ENCODE measurements around the gene PPAT. TPM values are rescaled to one million over a fixed set of nuclear protein-coding genes. Genes with fewer than 3 reads are reported as not detected.
"Not testable (repeated sequence)": the region's sequence is repeated elsewhere in the genome, so short reads cannot be mapped to it uniquely, and the experiment has no call there.

Gene PPAT
- total and polyA plus RNA-seq, 4 donors: 0.50 to 4.8 (median 3.0) TPM

DNA sequence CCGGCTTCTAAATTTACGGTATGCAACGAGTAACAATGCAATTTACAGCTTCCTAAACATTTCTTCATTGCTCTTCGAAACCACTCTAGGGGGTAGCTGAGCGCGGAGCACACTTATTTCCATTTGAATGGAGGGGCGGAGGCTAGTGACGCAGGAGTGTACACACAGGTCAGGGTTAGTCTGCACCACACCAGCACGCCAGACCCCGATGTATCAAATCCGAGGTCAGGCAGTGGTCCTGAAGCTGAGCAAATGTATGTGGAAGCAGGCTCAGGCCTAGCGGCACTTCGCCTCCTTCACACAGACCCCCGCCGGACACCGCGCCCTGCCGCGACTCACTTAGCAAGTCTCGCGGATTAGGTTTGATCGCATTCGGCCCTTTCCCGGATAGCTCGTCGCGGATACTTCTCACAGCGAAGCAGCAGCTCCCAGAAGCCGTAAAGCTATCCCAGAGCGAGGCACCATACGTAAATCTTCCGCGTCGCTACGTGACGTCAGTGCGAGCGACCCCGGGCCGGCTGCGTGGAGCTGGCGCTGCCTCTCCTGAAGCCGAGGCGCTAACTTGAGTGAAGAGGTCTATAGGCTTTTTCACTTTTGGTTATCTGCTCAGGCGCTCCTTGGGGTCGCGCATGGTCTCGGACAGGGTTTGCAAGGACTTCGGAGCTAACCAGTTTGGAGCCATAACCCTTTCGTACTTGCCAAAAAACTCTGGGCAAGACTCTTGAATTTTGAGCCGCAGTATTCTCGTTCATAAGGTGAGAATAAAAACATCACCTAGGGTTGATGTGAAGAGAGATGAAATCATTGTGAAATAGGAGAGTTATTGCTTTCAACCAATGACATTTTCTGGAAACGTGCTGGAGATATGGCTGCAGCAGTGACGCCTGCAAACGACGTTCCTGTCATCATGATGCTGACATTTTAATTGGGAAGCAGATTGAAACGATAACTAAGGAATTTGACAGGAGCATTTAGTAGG is 48.1 kb downstream of the PPAT start, which contains the start of gene AASDH:
Gene AASDH (minus strand): TSS at position 469 of the 979 bp plus-strand sequence. CDS start 3,192 bp downstream, outside the sequence.
- H3K9me3 ChIP-seq (ENCODE audit: control insufficient read depth, low read length): no peaks in the 10 kb centered on the region
- peak; percentile 99 for ATAC-seq (ENCODE audit: low FRiP score)
- H3K4me1 ChIP-seq (ENCODE audit: control insufficient read depth in 1 of 2, insufficient read depth in 2 of 2, low read length in 2 of 2): no peaks in the 10 kb centered on the region
- peak within 1 kb of the TSS; percentile 58 to 81 for H3K4me3 ChIP-seq (ENCODE audit: low read length in 2 of 2)
- H3K36me3 ChIP-seq (ENCODE audit: control insufficient read depth in 1 of 2, insufficient read depth in 2 of 2, low read length in 1 of 2): no peaks in the 10 kb centered on the region
- WGBS, 2 donors: 0% methylated on average over 57 of the region's 57 CpGs
- H3K27me3 ChIP-seq (ENCODE audit: control insufficient read depth in 1 of 2, insufficient read depth in 2 of 2, low read length in 1 of 2): no peaks in the 10 kb centered on the region
- peak within 1 kb of the TSS; percentile 91 to 94 for H3K27ac ChIP-seq (ENCODE audit: low read depth in 1 of 2, low read length in 2 of 2)
- intact Hi-C loops (cut with DNase I): loop anchor here in 1 of 2 donors (2.0 kb wide), 1 partner anchor 47 kb away; the partner anchor contains the start of gene PPAT
- DNase-seq: peak; percentile 95 to 97

- no peak for ATAC-seq (ENCODE audit: low FRiP score)
These were observed 49.3 kb downstream of the PPAT start for GRCh38 chr4:56386091-56386490.

GRCh38 chr4:56375458-56375857 is 60.0 kb downstream of the PPAT start:
- H3K36me3 ChIP-seq (ENCODE audit: control insufficient read depth in 1 of 2, insufficient read depth in 2 of 2, low read length in 1 of 2): peaks cover 0 to under 1% of the 10 kb centered on the region in 2 donors
- no peak overlapping the region for H3K4me3 ChIP-seq (ENCODE audit: low read length in 2 of 2)
- H3K27me3 ChIP-seq (ENCODE audit: control insufficient read depth in 1 of 2, insufficient read depth in 2 of 2, low read length in 1 of 2): no peaks in the 10 kb centered on the region
- 80 to 85% methylated on average over 2 of the region's 2 CpGs for WGBS, 2 donors
- H3K4me1 ChIP-seq (ENCODE audit: control insufficient read depth in 1 of 2, insufficient read depth in 2 of 2, low read length in 2 of 2): no peaks in the 10 kb centered on the region
- H3K27ac ChIP-seq (ENCODE audit: low read depth in 1 of 2, low read length in 2 of 2): no peak overlapping the region
- H3K9me3 ChIP-seq (ENCODE audit: control insufficient read depth, low read length): no peaks in the 10 kb centered on the region
- DNase-seq (no peak), ATAC-seq (ENCODE audit: low FRiP score) (no peak)
- intact Hi-C loops (cut with DNase I): no loop called here

More at GRCh38 chr4:56386091-56386490, 49.3 kb downstream of the PPAT start:
- intact Hi-C loops (cut with DNase I): loop anchor here in 1 of 2 donors (2.0 kb wide), 1 partner anchor 49 kb away; the partner anchor contains the start of gene PPAT
- 95 to 96% methylated on average over 4 of the region's 4 CpGs for WGBS, 2 donors
- Histone ChIP-seq H3K36me3 (ENCODE audit: control insufficient read depth in 1 of 2, insufficient read depth in 2 of 2, low read length in 1 of 2) (no peaks in the 10 kb centered on the region), H3K27me3 (ENCODE audit: control insufficient read depth in 1 of 2, insufficient read depth in 2 of 2, low read length in 1 of 2) (no peaks in the 10 kb centered on the region), H3K4me1 (ENCODE audit: control insufficient read depth in 1 of 2, insufficient read depth in 2 of 2, low read length in 2 of 2) (no peaks in the 10 kb centered on the region), H3K9me3 (ENCODE audit: control insufficient read depth, low read length) (no peaks in the 10 kb centered on the region), H3K27ac (ENCODE audit: low read depth in 1 of 2, low read length in 2 of 2) (no peak overlapping the region), H3K4me3 (ENCODE audit: low read length in 2 of 2) (no peak overlapping the region)
- no peak for DNase-seq

DNA sequence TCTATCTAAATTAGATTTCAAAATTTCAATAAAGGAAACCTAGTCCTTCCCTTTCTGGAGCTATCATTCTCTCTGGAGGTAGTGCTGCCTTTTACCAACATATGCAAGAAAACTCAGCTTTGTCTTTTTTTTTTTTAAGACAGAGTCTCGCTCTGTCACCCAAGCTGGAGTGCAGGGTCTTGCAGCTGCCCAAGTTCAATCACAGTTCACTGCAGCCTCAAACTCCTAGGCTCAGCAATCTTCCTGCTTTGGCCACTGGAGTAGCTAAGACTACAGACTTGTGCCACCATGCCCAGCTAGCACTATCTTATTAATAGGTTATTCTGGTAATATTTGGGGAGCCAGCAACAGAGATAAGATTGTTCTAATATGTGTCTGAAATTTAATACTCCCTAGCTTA is 60.5 kb downstream of the PPAT start:
- ATAC-seq (ENCODE audit: low FRiP score) (no peak), DNase-seq (no peak)
- Histone ChIP-seq H3K36me3 (ENCODE audit: control insufficient read depth in 1 of 2, insufficient read depth in 2 of 2, low read length in 1 of 2) (peaks cover 0 to 5% of the 10 kb centered on the region in 2 donors), H3K27me3 (ENCODE audit: control insufficient read depth in 1 of 2, insufficient read depth in 2 of 2, low read length in 1 of 2) (no peaks in the 10 kb centered on the region), H3K4me1 (ENCODE audit: control insufficient read depth in 1 of 2, insufficient read depth in 2 of 2, low read length in 2 of 2) (no peaks in the 10 kb centered on the region), H3K4me3 (ENCODE audit: low read length in 2 of 2) (no peak overlapping the region), H3K9me3 (ENCODE audit: control insufficient read depth, low read length) (no peaks in the 10 kb centered on the region), H3K27ac (ENCODE audit: low read depth in 1 of 2, low read length in 2 of 2) (no peak overlapping the region)
- intact Hi-C loops (cut with DNase I): no loop called here
- 74 to 87% methylated on average over 1 of the region's 1 CpG for WGBS, 2 donors

GRCh38 chr4:56372774-56373173 is 62.6 kb downstream of the PPAT start:
- no peak overlapping the region for H3K27ac ChIP-seq (ENCODE audit: low read depth in 1 of 2, low read length in 2 of 2)
- ATAC-seq (ENCODE audit: low FRiP score) (no peak), DNase-seq (no peak)
- 0 to 50% methylated on average over 1 of the region's 1 CpG for WGBS, 2 donors
- no peaks in the 10 kb centered on the region for H3K9me3 ChIP-seq (ENCODE audit: control insufficient read depth, low read length)
- intact Hi-C loops (cut with DNase I): no loop called here
- H3K36me3 ChIP-seq (ENCODE audit: control insufficient read depth in 1 of 2, insufficient read depth in 2 of 2, low read length in 1 of 2): peaks cover 0 to 5% of the 10 kb centered on the region in 2 donors
- no peak overlapping the region for H3K4me3 ChIP-seq (ENCODE audit: low read length in 2 of 2)
- H3K4me1 ChIP-seq (ENCODE audit: control insufficient read depth in 1 of 2, insufficient read depth in 2 of 2, low read length in 2 of 2): no peaks in the 10 kb centered on the region
- no peaks in the 10 kb centered on the region for H3K27me3 ChIP-seq (ENCODE audit: control insufficient read depth in 1 of 2, insufficient read depth in 2 of 2, low read length in 1 of 2)

- no peak for DNase-seq
- no peak for ATAC-seq (ENCODE audit: low FRiP score)
- Histone ChIP-seq H3K36me3 (ENCODE audit: control insufficient read depth in 1 of 2, insufficient read depth in 2 of 2, low read length in 1 of 2) (peaks cover 0 to 5% of the 10 kb centered on the region in 2 donors), H3K4me1 (ENCODE audit: control insufficient read depth in 1 of 2, insufficient read depth in 2 of 2, low read length in 2 of 2) (no peaks in the 10 kb centered on the region), H3K9me3 (ENCODE audit: control insufficient read depth, low read length) (no peaks in the 10 kb centered on the region), H3K27ac (ENCODE audit: low read depth in 1 of 2, low read length in 2 of 2) (no peak overlapping the region), H3K27me3 (ENCODE audit: control insufficient read depth in 1 of 2, insufficient read depth in 2 of 2, low read length in 1 of 2) (no peaks in the 10 kb centered on the region), H3K4me3 (ENCODE audit: low read length in 2 of 2) (no peak overlapping the region)
- 60 to 70% methylated on average over 8 of the region's 8 CpGs for WGBS, 2 donors
- intact Hi-C loops (cut with DNase I): no loop called here
These were observed 63.8 kb downstream of the PPAT start for GRCh38 chr4:56371426-56372220.

DNA sequence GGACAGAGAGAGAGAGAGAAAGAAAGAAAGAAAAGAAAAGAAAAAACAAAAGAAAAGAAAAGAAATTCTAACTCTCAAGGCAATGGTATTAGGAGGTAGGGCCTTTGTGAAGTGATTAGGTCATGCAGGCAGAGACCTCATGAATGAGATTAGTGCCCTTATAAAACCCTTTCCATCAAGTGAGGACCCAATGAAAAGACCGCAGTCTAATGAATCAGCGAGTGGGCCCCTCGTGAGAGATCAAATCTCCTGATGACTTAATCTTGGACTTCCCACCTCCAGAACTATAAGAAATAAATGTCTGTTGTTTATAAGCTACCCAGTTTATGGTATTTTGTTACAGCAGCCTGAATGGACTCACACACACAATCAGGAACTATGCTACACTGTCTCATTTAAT is 65.0 kb downstream of the PPAT start:
- ATAC-seq (ENCODE audit: low FRiP score): no peak
- WGBS, 2 donors: 95 to 96% methylated on average over 3 of the region's 3 CpGs
- no peaks in the 10 kb centered on the region for H3K9me3 ChIP-seq (ENCODE audit: control insufficient read depth, low read length)
- peaks cover 0 to 5% of the 10 kb centered on the region in 2 donors for H3K36me3 ChIP-seq (ENCODE audit: control insufficient read depth in 1 of 2, insufficient read depth in 2 of 2, low read length in 1 of 2)
- no peak overlapping the region for H3K27ac ChIP-seq (ENCODE audit: low read depth in 1 of 2, low read length in 2 of 2)
- intact Hi-C loops (cut with DNase I): no loop called here
- H3K27me3 ChIP-seq (ENCODE audit: control insufficient read depth in 1 of 2, insufficient read depth in 2 of 2, low read length in 1 of 2): no peaks in the 10 kb centered on the region
- no peak for DNase-seq
- H3K4me1 ChIP-seq (ENCODE audit: control insufficient read depth in 1 of 2, insufficient read depth in 2 of 2, low read length in 2 of 2): no peaks in the 10 kb centered on the region
- H3K4me3 ChIP-seq (ENCODE audit: low read length in 2 of 2): no peak overlapping the region

DNA sequence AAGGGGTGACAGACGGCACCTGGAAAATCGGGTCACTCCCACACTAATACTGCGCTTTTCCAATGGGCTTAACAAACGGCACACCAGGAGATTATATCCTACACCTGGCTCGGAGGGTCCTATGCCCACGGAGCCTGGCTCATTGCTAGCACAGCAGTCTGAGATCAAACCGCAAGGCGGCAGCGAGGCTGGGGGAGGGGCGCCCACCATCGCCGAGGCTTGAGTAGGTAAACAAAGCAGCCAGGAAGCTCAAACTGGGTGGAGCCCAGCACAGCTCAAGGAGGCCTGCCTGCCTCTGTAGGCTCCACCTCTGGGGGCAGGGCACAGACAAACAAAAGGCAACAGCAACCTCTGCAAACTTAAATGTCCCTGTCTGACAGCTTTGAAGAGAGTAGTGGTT is 72.4 kb downstream of the PPAT start:
- H3K36me3 ChIP-seq (ENCODE audit: control insufficient read depth in 1 of 2, insufficient read depth in 2 of 2, low read length in 1 of 2); H3K4me1 ChIP-seq (ENCODE audit: control insufficient read depth in 1 of 2, insufficient read depth in 2 of 2, low read length in 2 of 2); H3K27me3 ChIP-seq (ENCODE audit: control insufficient read depth in 1 of 2, insufficient read depth in 2 of 2, low read length in 1 of 2); DNase-seq; H3K9me3 ChIP-seq (ENCODE audit: control insufficient read depth, low read length); H3K27ac ChIP-seq (ENCODE audit: low read depth in 1 of 2, low read length in 2 of 2); ATAC-seq (ENCODE audit: low FRiP score); H3K4me3 ChIP-seq (ENCODE audit: low read length in 2 of 2); intact Hi-C loops (cut with DNase I): not testable (repeated sequence)
- WGBS, 2 donors: 97 to 98% methylated on average over 12 of the region's 12 CpGs
